Measurements from ENCODE around the gene SWT1. TPM values are rescaled to one million over a fixed set of nuclear protein-coding genes. Genes with fewer than 3 reads are reported as not detected.

The SWT1 gene
- total and polyA plus RNA-seq, 4 donors: 6.6 to 22.9 (median 10.7) TPM

DNA sequence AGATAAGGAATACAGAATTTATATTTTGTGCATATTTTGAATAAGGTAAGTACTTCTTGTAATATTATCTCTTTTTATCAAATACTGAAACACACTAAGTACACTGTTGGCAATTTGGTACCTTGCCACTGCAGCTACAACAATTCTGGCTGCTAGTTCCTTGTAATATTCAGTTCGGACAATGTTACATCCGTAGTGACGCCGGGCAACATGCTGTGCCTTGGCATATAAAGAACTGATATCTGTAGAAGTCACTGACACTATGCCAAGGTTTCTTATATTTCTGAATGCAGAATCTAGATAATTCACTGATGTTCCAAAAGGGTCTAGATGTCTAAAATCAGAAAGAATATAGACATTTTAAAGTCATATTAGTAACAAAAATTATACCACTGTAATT lies 17.7 kb upstream of the SWT1 start:
- no CpG with 5 or more reads among the region's 4 CpGs for WGBS (ENCODE audit: insufficient coverage)
- Histone ChIP-seq H3K27me3 (ENCODE audit: control insufficient read depth, insufficient read depth, low read length) (no peaks in the 10 kb centered on the region), H3K27ac (ENCODE audit: low read depth, low read length) (no peak overlapping the region), H3K36me3 (ENCODE audit: control insufficient read depth, insufficient read depth, low read length) (peaks cover 10% of the 10 kb centered on the region), H3K4me3 (ENCODE audit: low read depth, low read length) (no peak overlapping the region), H3K4me1 (ENCODE audit: control insufficient read depth, insufficient read depth, low read length) (no peaks in the 10 kb centered on the region), H3K9me3 (ENCODE audit: control insufficient read depth, insufficient read depth, low read length) (no peaks in the 10 kb centered on the region)
- DNase-seq (ENCODE audit: low read depth in 4 of 6, low spot score in 6 of 6): peak in 1 of 6 donors; percentile 24

GRCh38 chr1:185144233-185144632 lies 12.7 kb upstream of the SWT1 start:
- no peaks in the 10 kb centered on the region for H3K27me3 ChIP-seq (ENCODE audit: control insufficient read depth, insufficient read depth, low read length)
- peaks cover 6% of the 10 kb centered on the region for H3K36me3 ChIP-seq (ENCODE audit: control insufficient read depth, insufficient read depth, low read length)
- no peaks in the 10 kb centered on the region for H3K4me1 ChIP-seq (ENCODE audit: control insufficient read depth, insufficient read depth, low read length)
- DNase-seq (ENCODE audit: low read depth in 4 of 6, low spot score in 6 of 6): no peak
- H3K9me3 ChIP-seq (ENCODE audit: control insufficient read depth, insufficient read depth, low read length): no peaks in the 10 kb centered on the region
- H3K27ac ChIP-seq (ENCODE audit: low read depth, low read length): no peak overlapping the region
- no peak overlapping the region for H3K4me3 ChIP-seq (ENCODE audit: low read depth, low read length)

- Histone ChIP-seq H3K4me3 (ENCODE audit: low read depth, low read length) (no peak overlapping the region), H3K4me1 (ENCODE audit: control insufficient read depth, insufficient read depth, low read length) (no peaks in the 10 kb centered on the region), H3K36me3 (ENCODE audit: control insufficient read depth, insufficient read depth, low read length) (peaks cover 4% of the 10 kb centered on the region), H3K27me3 (ENCODE audit: control insufficient read depth, insufficient read depth, low read length) (no peaks in the 10 kb centered on the region), H3K9me3 (ENCODE audit: control insufficient read depth, insufficient read depth, low read length) (no peaks in the 10 kb centered on the region), H3K27ac (ENCODE audit: low read depth, low read length) (no peak overlapping the region)
- no CpG with 5 or more reads among the region's 5 CpGs for WGBS (ENCODE audit: insufficient coverage)
- no peak for DNase-seq (ENCODE audit: low read depth in 4 of 6, low spot score in 6 of 6)
Measured at GRCh38 chr1:185151215-185151614, 5.8 kb upstream of the SWT1 start.

DNA sequence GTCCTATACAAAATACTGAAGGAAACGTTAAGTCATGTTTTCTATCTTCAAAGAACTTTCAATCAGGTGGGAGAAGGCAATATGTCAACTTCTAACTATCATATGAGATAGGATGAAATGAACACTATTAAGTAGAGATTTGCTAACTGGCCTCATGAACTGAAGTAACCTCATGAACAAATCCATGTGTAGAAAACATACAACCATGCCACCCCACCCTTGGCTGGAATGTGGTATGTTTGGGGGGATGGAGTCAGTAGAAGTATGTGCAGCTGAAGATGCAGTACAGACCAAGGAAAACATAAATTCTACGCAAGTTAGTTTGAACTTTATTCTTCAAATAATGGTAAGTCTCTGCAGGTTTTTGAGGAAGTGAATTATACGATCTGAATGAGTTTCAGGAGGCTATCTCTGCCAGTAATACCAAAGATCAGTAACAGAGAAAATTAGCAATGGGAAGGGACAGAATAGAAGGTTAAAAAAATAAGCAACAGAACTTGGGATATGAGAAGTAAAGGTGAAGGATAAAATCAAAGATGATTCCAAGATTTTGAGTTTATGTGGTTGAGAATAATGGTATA lies 4.7 kb upstream of the SWT1 start:
- Histone ChIP-seq H3K27me3 (ENCODE audit: control insufficient read depth, insufficient read depth, low read length) (no peaks in the 10 kb centered on the region), H3K36me3 (ENCODE audit: control insufficient read depth, insufficient read depth, low read length) (peaks cover 4% of the 10 kb centered on the region), H3K4me3 (ENCODE audit: low read depth, low read length) (no peak overlapping the region), H3K9me3 (ENCODE audit: control insufficient read depth, insufficient read depth, low read length) (no peaks in the 10 kb centered on the region), H3K27ac (ENCODE audit: low read depth, low read length) (no peak overlapping the region), H3K4me1 (ENCODE audit: control insufficient read depth, insufficient read depth, low read length) (no peaks in the 10 kb centered on the region)
- DNase-seq (ENCODE audit: low read depth in 4 of 6, low spot score in 6 of 6): peak in 1 of 6 donors; percentile 3
- WGBS (ENCODE audit: insufficient coverage): no CpG with 5 or more reads among the region's 3 CpGs

- Histone ChIP-seq H3K4me1 (ENCODE audit: control insufficient read depth, insufficient read depth, low read length) (no peaks in the 10 kb centered on the region), H3K27ac (ENCODE audit: low read depth, low read length) (peak overlapping the region; percentile 100), H3K36me3 (ENCODE audit: control insufficient read depth, insufficient read depth, low read length) (no peaks in the 10 kb centered on the region), H3K9me3 (ENCODE audit: control insufficient read depth, insufficient read depth, low read length) (no peaks in the 10 kb centered on the region), H3K27me3 (ENCODE audit: control insufficient read depth, insufficient read depth, low read length) (no peaks in the 10 kb centered on the region), H3K4me3 (ENCODE audit: low read depth, low read length) (peak overlapping the region; percentile 99)
- no peak for DNase-seq (ENCODE audit: low read depth in 4 of 6, low spot score in 6 of 6)
- WGBS (ENCODE audit: insufficient coverage): no CpG with 5 or more reads among the region's 2 CpGs
Measured at GRCh38 chr1:185154912-185155513, 2.0 kb upstream of the SWT1 start.

GRCh38 chr1:185155600-185156287 lies 1.2 kb upstream of the SWT1 start:
- no peaks in the 10 kb centered on the region for H3K4me1 ChIP-seq (ENCODE audit: control insufficient read depth, insufficient read depth, low read length)
- no peaks in the 10 kb centered on the region for H3K36me3 ChIP-seq (ENCODE audit: control insufficient read depth, insufficient read depth, low read length)
- DNase-seq (ENCODE audit: low read depth in 4 of 6, low spot score in 6 of 6): peak in 4 of 6 donors; percentile 29 to 75 (median 38)

GRCh38 chr1:185156288-185156853 lies 596 bp upstream of the SWT1 start:
- no peaks in the 10 kb centered on the region for H3K4me1 ChIP-seq (ENCODE audit: control insufficient read depth, insufficient read depth, low read length)
- 0% methylated on average over 30 of the region's 30 CpGs for WGBS (ENCODE audit: insufficient coverage)

More at GRCh38 chr1:185155600-185156287, 1.2 kb upstream of the SWT1 start:
- Histone ChIP-seq H3K27me3 (ENCODE audit: control insufficient read depth, insufficient read depth, low read length) (no peaks in the 10 kb centered on the region), H3K4me3 (ENCODE audit: low read depth, low read length) (peak overlapping the region; percentile 99), H3K9me3 (ENCODE audit: control insufficient read depth, insufficient read depth, low read length) (no peaks in the 10 kb centered on the region), H3K27ac (ENCODE audit: low read depth, low read length) (peak overlapping the region; percentile 100)
- WGBS (ENCODE audit: insufficient coverage): 0% methylated on average over 6 of the region's 11 CpGs

DNA sequence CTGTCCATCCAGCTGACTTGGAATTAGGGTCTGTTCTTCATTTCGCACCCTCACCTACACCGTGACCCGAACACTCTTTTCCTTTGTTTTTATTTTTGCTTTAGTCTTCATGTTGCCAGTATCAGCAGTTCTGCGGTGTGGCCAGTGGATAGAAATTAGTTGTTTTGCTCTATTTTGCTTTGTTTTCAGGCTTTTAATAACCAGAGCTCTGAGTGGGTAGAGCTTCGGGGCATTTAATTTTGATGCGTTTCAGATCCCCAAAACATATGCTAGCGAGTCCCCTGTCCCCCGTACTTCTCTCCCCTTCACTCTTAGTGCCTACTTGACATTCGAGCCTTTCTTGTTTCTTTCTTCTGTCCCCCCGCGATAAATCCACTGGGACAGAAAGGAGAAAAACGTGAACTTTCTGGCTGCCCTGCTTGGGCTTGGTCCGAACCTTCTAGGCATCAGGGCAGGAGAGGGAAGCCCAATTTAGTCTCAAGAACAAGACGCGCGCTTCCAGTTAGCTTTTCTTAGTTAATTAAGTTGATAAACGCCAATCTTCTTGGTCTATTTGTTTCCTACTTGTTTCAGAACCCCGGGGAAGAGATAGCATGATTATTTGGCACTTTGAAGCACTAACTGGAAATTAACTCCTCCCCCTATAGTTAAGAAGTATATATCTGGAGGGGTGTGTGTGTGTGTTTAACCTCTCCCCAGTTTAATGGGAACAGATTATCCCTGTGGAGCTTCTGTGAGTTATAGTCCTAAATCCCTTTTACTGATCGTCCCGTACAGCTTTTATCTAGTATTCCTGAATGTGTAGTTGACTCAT lies 839 bp downstream of the SWT1 start:
- peak overlapping the region; percentile 100 for H3K27ac ChIP-seq (ENCODE audit: low read depth, low read length)
- no peaks in the 10 kb centered on the region for H3K4me1 ChIP-seq (ENCODE audit: control insufficient read depth, insufficient read depth, low read length)
- DNase-seq (ENCODE audit: low read depth in 4 of 6, low spot score in 6 of 6): peak in 3 of 6 donors; percentile 4 to 37 (median 19)
- H3K9me3 ChIP-seq (ENCODE audit: control insufficient read depth, insufficient read depth, low read length): no peaks in the 10 kb centered on the region
- WGBS (ENCODE audit: insufficient coverage): 0% methylated on average over 7 of the region's 20 CpGs
- H3K4me3 ChIP-seq (ENCODE audit: low read depth, low read length): peak overlapping the region; percentile 99
- H3K36me3 ChIP-seq (ENCODE audit: control insufficient read depth, insufficient read depth, low read length): no peaks in the 10 kb centered on the region
- no peaks in the 10 kb centered on the region for H3K27me3 ChIP-seq (ENCODE audit: control insufficient read depth, insufficient read depth, low read length)

More at GRCh38 chr1:185156288-185156853, 596 bp upstream of the SWT1 start:
- peak overlapping the region; percentile 99 for H3K4me3 ChIP-seq (ENCODE audit: low read depth, low read length)
- no peaks in the 10 kb centered on the region for H3K27me3 ChIP-seq (ENCODE audit: control insufficient read depth, insufficient read depth, low read length)
- no peaks in the 10 kb centered on the region for H3K9me3 ChIP-seq (ENCODE audit: control insufficient read depth, insufficient read depth, low read length)
- DNase-seq (ENCODE audit: low read depth in 4 of 6, low spot score in 6 of 6): peak in 4 of 6 donors; percentile 41 to 77 (median 58)
- H3K36me3 ChIP-seq (ENCODE audit: control insufficient read depth, insufficient read depth, low read length): no peaks in the 10 kb centered on the region
- H3K27ac ChIP-seq (ENCODE audit: low read depth, low read length): peak overlapping the region; percentile 100

DNA sequence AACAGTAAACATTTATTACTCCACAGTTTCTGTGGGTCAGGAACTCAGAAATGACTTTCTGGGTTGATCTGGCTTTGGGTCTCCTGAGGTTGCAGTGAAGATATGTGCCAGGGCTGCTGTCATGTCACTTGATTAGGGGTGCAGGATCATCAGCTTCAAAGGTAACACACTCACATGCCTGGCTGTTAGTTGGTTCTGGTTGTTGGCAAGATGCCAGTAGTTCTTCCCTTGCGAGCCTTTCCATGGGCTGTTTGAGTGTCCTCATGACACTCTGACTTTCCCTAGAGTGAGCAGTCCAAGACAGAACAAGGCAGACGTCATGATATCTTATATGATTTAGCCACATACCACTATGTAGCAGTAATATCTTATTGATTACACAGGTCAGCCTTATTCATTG lies 1.8 kb downstream of the SWT1 start:
- DNase-seq (ENCODE audit: low read depth in 4 of 6, low spot score in 6 of 6): peak in 1 of 6 donors; percentile 15
- Histone ChIP-seq H3K4me1 (ENCODE audit: control insufficient read depth, insufficient read depth, low read length) (no peaks in the 10 kb centered on the region), H3K4me3 (ENCODE audit: low read depth, low read length) (no peak overlapping the region), H3K27ac (ENCODE audit: low read depth, low read length) (no peak overlapping the region), H3K36me3 (ENCODE audit: control insufficient read depth, insufficient read depth, low read length) (peaks cover 3% of the 10 kb centered on the region), H3K27me3 (ENCODE audit: control insufficient read depth, insufficient read depth, low read length) (no peaks in the 10 kb centered on the region), H3K9me3 (ENCODE audit: control insufficient read depth, insufficient read depth, low read length) (no peaks in the 10 kb centered on the region)
- WGBS (ENCODE audit: insufficient coverage): no CpG with 5 or more reads among the region's 2 CpGs
